Activated naive CD4-positive, alpha-beta T cell treated with anti-CD3 and anti-CD28 coated beads for 36 hours (primary cell): ENCODE data around the gene SPATA3. TPM values are rescaled to one million over a fixed set of nuclear protein-coding genes. Genes with fewer than 3 reads are reported as not detected.

Experiments used
- CTCF ChIA-PET: fragments of 350-600 bp; sonication (Branson Sonifier 250); formaldehyde crosslinking; loops from one replicate; lab custom pipeline; 2021; ENCODE audit warnings: antibody characterized with exemption; lab: Charles Lee
- DNase-seq: peaks from one replicate; pipeline ENCODE4 v3.0.0-alpha.2; 2020
- H3K27ac Mint-ChIP-seq: one replicate; pipeline ENCODE4 v1.8.0; 2021; ENCODE audit warnings: mild to moderate bottlenecking, mixed read lengths
- H3K27me3 Mint-ChIP-seq: one replicate; pipeline ENCODE4 v1.8.0; 2021; ENCODE audit warnings: low read depth, mixed read lengths
- H3K36me3 Mint-ChIP-seq: one replicate; pipeline ENCODE4 v1.8.0; 2021; ENCODE audit warnings: low read depth, mixed read lengths
- H3K4me1 Mint-ChIP-seq: one replicate; pipeline ENCODE4 v1.8.0; 2021; ENCODE audit warnings: low read depth, mixed read lengths
- H3K4me3 Mint-ChIP-seq: one replicate; pipeline ENCODE4 v1.8.0; 2021; ENCODE audit warnings: mild to moderate bottlenecking, moderate library complexity, mixed read lengths
- H3K9me3 Mint-ChIP-seq: one replicate; pipeline ENCODE4 v1.8.0; 2021; ENCODE audit warnings: mixed read lengths
- intact Hi-C: fragments of 100-400 bp; cut with micrococcal nuclease; formaldehyde crosslinking; loops from one replicate; pipeline ENCODE4 v1.15.1; 2023
- total RNA-seq, 2 experiments: library from RNA; stranded (reverse); gene quantifications; one replicate each; pipeline ENCODE4 v1.2.3, GENCODE V29; 2021

SPATA3 gene
- total RNA-seq, 2 experiments from 2014 or later: not detected

- H3K4me3 Mint-ChIP-seq: peak overlapping the region; percentile 45
- H3K9me3 Mint-ChIP-seq: no peaks in the 10 kb centered on the region
- no peaks in the 10 kb centered on the region for H3K36me3 Mint-ChIP-seq
- peaks cover 16% of the 10 kb centered on the region for H3K27me3 Mint-ChIP-seq
- peaks cover 26% of the 10 kb centered on the region for H3K4me1 Mint-ChIP-seq
- intact Hi-C loops: loop anchor here (1.0 to 5.0 kb wide), 5 partner anchors 66 to 162 kb away; partner anchors contain the start of gene ITM2C
- CTCF ChIA-PET: interaction anchor here (0.8 to 7.3 kb wide), 29 partner anchors 10 to 188 kb away, joined by 3 to 151 read pairs (median 4); partner anchors contain the start of genes GPR55 and SPATA3
- DNase-seq: no peak
- H3K27ac Mint-ChIP-seq: no peak overlapping the region
Observed at GRCh38 chr2:230986520-230987136, 9.3 kb upstream of the SPATA3 start.

DNA sequence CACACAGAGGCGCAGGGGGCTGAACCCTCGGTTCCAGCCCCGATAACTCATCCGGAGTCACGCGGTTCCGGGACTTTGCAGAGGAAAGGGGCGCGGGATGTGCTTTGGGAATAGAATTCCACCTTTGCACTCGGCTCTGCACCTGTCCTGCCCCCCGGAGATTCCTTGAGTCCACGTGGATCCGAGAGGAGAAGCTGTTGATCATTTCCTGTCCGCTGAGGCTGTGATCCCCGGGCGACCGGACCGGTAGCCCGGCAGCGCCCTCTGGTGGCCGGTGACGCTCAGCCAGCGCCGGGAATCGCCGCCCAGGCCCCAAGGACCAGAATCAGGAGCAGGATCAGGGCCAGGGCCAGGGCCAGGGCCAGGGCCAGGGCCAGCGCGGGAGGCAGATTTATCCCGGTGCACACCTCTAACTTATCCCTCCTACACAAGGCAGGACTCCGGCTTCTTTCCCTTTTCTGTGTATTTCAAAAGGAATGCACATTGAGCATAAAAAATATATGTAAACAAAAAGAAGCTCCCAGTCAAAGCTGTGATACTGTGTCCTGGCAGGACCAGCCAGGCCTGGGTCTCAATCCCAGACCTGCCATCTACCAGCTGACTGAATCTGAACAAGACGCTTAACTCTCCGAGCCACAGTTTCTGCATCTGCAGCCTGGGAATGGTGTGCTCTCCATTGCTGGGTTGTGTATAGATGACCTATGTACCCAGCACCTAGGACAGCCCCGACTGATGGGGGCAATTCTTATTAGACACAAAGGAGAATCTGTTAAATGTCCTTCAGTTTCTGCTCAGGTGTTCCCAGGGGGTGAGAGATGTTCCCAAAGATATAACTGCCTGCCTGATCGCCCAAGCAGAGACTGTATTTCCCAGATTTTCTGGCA lies 8.5 kb upstream of the SPATA3 start:
- peaks cover 22% of the 10 kb centered on the region for H3K4me1 Mint-ChIP-seq
- H3K4me3 Mint-ChIP-seq: peak overlapping the region; percentile 45
- H3K36me3 Mint-ChIP-seq: no peaks in the 10 kb centered on the region
- H3K27me3 Mint-ChIP-seq: peaks cover 21% of the 10 kb centered on the region
- H3K9me3 Mint-ChIP-seq: no peaks in the 10 kb centered on the region
- intact Hi-C loops: loop anchor here (1.0 to 5.0 kb wide), 5 partner anchors 65 to 163 kb away; partner anchors contain the start of gene ITM2C
- CTCF ChIA-PET: interaction anchor here (0.7 to 7.3 kb wide), 35 partner anchors 9 to 189 kb away, joined by 3 to 151 read pairs (median 4); partner anchors contain the start of genes GPR55 and SPATA3
- no peak overlapping the region for H3K27ac Mint-ChIP-seq
- peak; percentile 80 for DNase-seq

GRCh38 chr2:230989731-230990130 lies 6.2 kb upstream of the SPATA3 start:
- CTCF ChIA-PET: interaction anchor here (3.6 to 7.3 kb wide), 2 partner anchors 65 to 87 kb away, joined by 19 to 151 read pairs; partner anchors contain the start of gene GPR55
- Mint-ChIP-seq H3K27me3 (peaks cover 30% of the 10 kb centered on the region), H3K4me1 (peaks cover 14% of the 10 kb centered on the region), H3K9me3 (no peaks in the 10 kb centered on the region), H3K36me3 (no peaks in the 10 kb centered on the region), H3K27ac (no peak overlapping the region), H3K4me3 (no peak overlapping the region)
- no peak for DNase-seq
- intact Hi-C loops: loop anchor here (5.0 kb wide), 1 partner anchor 63 kb away; no protein-coding TSS in a partner anchor

GRCh38 chr2:230990131-230990898 lies 5.6 kb upstream of the SPATA3 start:
- CTCF ChIA-PET: interaction anchor here (7.3 kb wide), 1 partner anchor 87 kb away, joined by 151 read pairs; no protein-coding TSS in a partner anchor
- no peak for DNase-seq
- no peaks in the 10 kb centered on the region for H3K9me3 Mint-ChIP-seq
- H3K27me3 Mint-ChIP-seq: peaks cover 30% of the 10 kb centered on the region
- no peak overlapping the region for H3K4me3 Mint-ChIP-seq
- peaks cover 10% of the 10 kb centered on the region for H3K4me1 Mint-ChIP-seq
- intact Hi-C loops: no loop called here
- H3K36me3 Mint-ChIP-seq: no peaks in the 10 kb centered on the region
- no peak overlapping the region for H3K27ac Mint-ChIP-seq

- Mint-ChIP-seq H3K27ac (no peak overlapping the region), H3K4me3 (no peak overlapping the region), H3K9me3 (no peaks in the 10 kb centered on the region), H3K27me3 (peaks cover 28% of the 10 kb centered on the region), H3K4me1 (peaks cover 7% of the 10 kb centered on the region), H3K36me3 (no peaks in the 10 kb centered on the region)
- intact Hi-C loops: no loop called here
- DNase-seq: no peak
- CTCF ChIA-PET: interaction anchor here (1.8 to 7.3 kb wide), 2 partner anchors 88 to 89 kb away, joined by 8 to 151 read pairs; no protein-coding TSS in a partner anchor
Observed at GRCh38 chr2:230990899-230991150, 5.1 kb upstream of the SPATA3 start.

- Mint-ChIP-seq H3K27me3 (peaks cover 34% of the 10 kb centered on the region), H3K4me3 (no peak overlapping the region), H3K27ac (no peak overlapping the region), H3K36me3 (no peaks in the 10 kb centered on the region), H3K4me1 (peaks cover 5% of the 10 kb centered on the region), H3K9me3 (peaks cover under 1% of the 10 kb centered on the region)
- no peak for DNase-seq
- intact Hi-C loops: no loop called here
- CTCF ChIA-PET: interaction anchor here (1.8 kb wide), 1 partner anchor 90 kb away, joined by 8 read pairs; no protein-coding TSS in a partner anchor
Observed at GRCh38 chr2:230991598-230991997, 4.3 kb upstream of the SPATA3 start.

DNA sequence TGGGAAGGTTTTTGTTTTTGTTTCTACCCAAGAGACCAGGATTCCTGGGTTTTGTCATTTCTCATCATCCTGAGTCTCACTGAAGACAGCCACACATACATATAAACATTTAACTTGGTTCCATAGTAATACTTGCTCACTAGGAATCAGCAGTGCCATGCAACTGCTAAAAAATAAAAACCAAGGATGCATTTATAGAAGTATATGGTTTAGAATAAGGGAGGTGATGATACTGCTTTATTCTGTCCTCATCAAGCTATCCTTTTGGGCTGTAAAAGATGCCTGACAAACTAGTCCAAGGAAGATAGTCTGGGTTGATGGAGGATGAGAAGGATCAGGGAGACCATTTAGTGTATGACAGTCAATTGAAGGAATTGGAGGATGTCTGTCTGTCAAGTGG lies 740 bp downstream of the SPATA3 start:
- H3K27ac Mint-ChIP-seq: no peak overlapping the region
- H3K36me3 Mint-ChIP-seq: no peaks in the 10 kb centered on the region
- DNase-seq: no peak
- intact Hi-C loops: no loop called here
- H3K9me3 Mint-ChIP-seq: peaks cover 7% of the 10 kb centered on the region
- H3K4me1 Mint-ChIP-seq: no peaks in the 10 kb centered on the region
- peaks cover 49% of the 10 kb centered on the region for H3K27me3 Mint-ChIP-seq
- H3K4me3 Mint-ChIP-seq: no peak overlapping the region
- CTCF ChIA-PET: interaction anchor here (1.6 kb wide), 1 partner anchor 9 kb away, joined by 5 read pairs; no protein-coding TSS in a partner anchor

DNA sequence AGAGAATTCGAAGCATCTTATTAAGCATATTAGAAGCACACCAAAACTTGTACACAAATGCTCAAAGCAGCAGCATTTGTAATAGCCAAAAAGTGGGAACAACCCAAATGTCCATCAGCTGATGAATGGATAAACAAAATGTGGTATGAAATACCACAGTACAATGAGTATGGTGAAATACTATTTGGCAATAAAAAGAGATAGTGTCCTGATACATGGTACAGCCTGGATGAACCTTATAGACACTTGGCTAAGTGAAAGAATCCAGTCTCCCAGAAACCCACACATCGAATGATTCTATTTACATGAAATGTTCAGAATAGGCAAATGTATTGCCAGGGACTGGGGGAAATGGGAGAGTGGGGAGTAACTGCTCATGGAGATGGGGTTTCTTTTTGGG lies 3.0 kb downstream of the SPATA3 start:
- Mint-ChIP-seq H3K4me1 (no peaks in the 10 kb centered on the region), H3K27me3 (peaks cover 39% of the 10 kb centered on the region), H3K36me3 (no peaks in the 10 kb centered on the region), H3K9me3 (peaks cover 7% of the 10 kb centered on the region), H3K4me3 (no peak overlapping the region), H3K27ac (no peak overlapping the region)
- DNase-seq: no peak
- intact Hi-C loops: no loop called here
- CTCF ChIA-PET: interaction anchor here (0.6 kb wide), 1 partner anchor 116 kb away, joined by 4 read pairs; no protein-coding TSS in a partner anchor

- CTCF ChIA-PET: interaction anchor here (0.7 kb wide), 1 partner anchor 699 kb away, joined by 3 read pairs; no protein-coding TSS in a partner anchor
Observed at GRCh38 chr2:230999477-230999876, 3.6 kb downstream of the SPATA3 start.

GRCh38 chr2:231000211-231000904 lies 4.4 kb downstream of the SPATA3 start:
- CTCF ChIA-PET: no interaction called here
- peaks cover 39% of the 10 kb centered on the region for H3K27me3 Mint-ChIP-seq
- H3K36me3 Mint-ChIP-seq: no peaks in the 10 kb centered on the region

More at GRCh38 chr2:230999477-230999876, 3.6 kb downstream of the SPATA3 start:
- intact Hi-C loops: no loop called here
- Mint-ChIP-seq H3K27ac (no peak overlapping the region), H3K36me3 (no peaks in the 10 kb centered on the region), H3K4me1 (no peaks in the 10 kb centered on the region), H3K9me3 (peaks cover 7% of the 10 kb centered on the region), H3K27me3 (peaks cover 39% of the 10 kb centered on the region), H3K4me3 (no peak overlapping the region)
- DNase-seq: no peak

DNA sequence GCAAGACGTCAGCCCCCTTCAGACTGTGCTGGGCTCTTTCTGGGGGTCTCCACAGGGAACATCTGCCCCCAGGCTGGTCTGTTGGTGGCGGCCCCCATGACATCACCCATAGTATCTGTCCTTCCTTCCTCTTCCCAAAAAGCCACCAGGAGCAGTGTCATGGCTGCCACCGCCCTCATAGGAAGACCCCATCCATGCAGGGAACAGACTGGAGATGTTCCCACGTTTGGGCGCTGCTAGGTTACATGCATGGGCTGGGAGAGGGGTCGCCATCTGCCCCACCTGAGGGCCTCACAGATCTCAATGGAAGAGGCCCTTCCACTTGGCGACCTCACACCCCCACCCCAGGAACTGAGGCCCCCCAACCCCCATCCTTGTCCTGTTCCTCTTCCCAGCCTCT lies 5.1 kb downstream of the SPATA3 start:
- peaks cover 38% of the 10 kb centered on the region for H3K27me3 Mint-ChIP-seq
- no peaks in the 10 kb centered on the region for H3K4me1 Mint-ChIP-seq
- H3K9me3 Mint-ChIP-seq: peaks cover 16% of the 10 kb centered on the region
- intact Hi-C loops: no loop called here
- H3K4me3 Mint-ChIP-seq: no peak overlapping the region
- H3K27ac Mint-ChIP-seq: no peak overlapping the region
- DNase-seq: no peak
- CTCF ChIA-PET: no interaction called here
- no peaks in the 10 kb centered on the region for H3K36me3 Mint-ChIP-seq

More at GRCh38 chr2:231000211-231000904, 4.4 kb downstream of the SPATA3 start:
- peaks cover 13% of the 10 kb centered on the region for H3K9me3 Mint-ChIP-seq
- H3K27ac Mint-ChIP-seq: no peak overlapping the region
- no peaks in the 10 kb centered on the region for H3K4me1 Mint-ChIP-seq
- intact Hi-C loops: no loop called here
- H3K4me3 Mint-ChIP-seq: no peak overlapping the region
- DNase-seq: no peak
